Measurements from ENCODE around the gene GDI2. TPM values are rescaled to one million over a fixed set of nuclear protein-coding genes. Genes with fewer than 3 reads are reported as not detected.
"Not testable (repeated sequence)": the region's sequence is repeated elsewhere in the genome, so short reads cannot be mapped to it uniquely, and the experiment has no call there.

GDI2 gene
- total RNA-seq, 1 experiment from 2014 or later, result 144 TPM

DNA sequence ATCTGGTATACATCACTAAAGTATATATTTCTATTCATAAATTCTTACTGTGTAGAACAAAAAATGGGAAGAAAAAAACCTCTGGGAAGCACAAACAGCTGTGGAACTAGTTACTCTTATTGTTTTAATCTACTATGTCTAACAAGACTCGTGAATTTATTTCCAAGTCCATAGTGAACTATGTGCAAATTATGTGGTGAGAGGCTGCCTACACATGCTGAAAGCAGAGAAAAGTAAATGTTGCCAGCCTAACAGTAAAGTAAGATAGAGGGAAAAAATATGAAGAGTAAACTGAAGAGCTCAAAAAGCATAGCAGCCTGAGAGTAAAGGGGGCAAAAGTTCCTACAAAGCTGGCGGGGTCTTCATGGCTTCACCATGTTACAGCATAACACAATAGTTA, 3.0 kb downstream of the GDI2 start:
- DNase-seq (ENCODE audit: low read depth, low spot score), result no peak
- BruUV-seq (replicated peaks), result no TSS peak
- Histone ChIP-seq H3K4me1 (ENCODE audit: control insufficient read depth in 1 of 2, insufficient read depth in 2 of 2, low read length in 2 of 2) (peaks cover 11 to 27% of the 10 kb centered on the region in 2 experiments; a peak in 3 of 4 replicates), H3K27me3 (ENCODE audit: insufficient read depth, low read length) (no peaks in the 10 kb centered on the region), H3K4me3 (replicated peaks in 1 of 2; ENCODE audit: low read depth in 1 of 2, low read length in 2 of 2) (no peak overlapping the region), H3K27ac (ENCODE audit: low read depth, low read length) (no peak overlapping the region), H3K9me3 (ENCODE audit: control insufficient read depth in 1 of 2, insufficient read depth in 1 of 2, low read depth in 1 of 2, low read length in 2 of 2) (no peaks in the 10 kb centered on the region), H3K36me3 (ENCODE audit: control insufficient read depth in 1 of 2, insufficient read depth in 2 of 2, low read length in 2 of 2) (peaks cover 0 to 14% of the 10 kb centered on the region in 2 experiments; a peak in 1 of 4 replicates), H3K9me2 (ENCODE audit: insufficient read depth) (no peaks in the 10 kb centered on the region), H4K20me1 (ENCODE audit: insufficient read depth) (peaks cover 29% of the 10 kb centered on the region), H2AFZ (ENCODE audit: low read depth, low read length, poor library complexity, severe bottlenecking) (no peak overlapping the region), H3K79me2 (ENCODE audit: insufficient read depth, low read length) (peaks cover 87% of the 10 kb centered on the region), H3K4me2 (ENCODE audit: low read length) (no peak overlapping the region), H3K9ac (ENCODE audit: low read length) (no peak overlapping the region)
- intact Hi-C loops (cut with micrococcal nuclease), result loop anchor here (5.0 kb wide), 1 partner anchor 42 kb away; no protein-coding TSS in a partner anchor
- ChIA-PET POLR2A (interaction anchor here (1.4 kb wide), 1 partner anchor 80 kb away, joined by 4 read pairs; the partner anchor contains the start of genes ANKRD16 and FBH1), RAD21 (ENCODE audit: low non-redundant PET in 1 of 2, low total read pairs in 2 of 2, uncharacterized antibody in 2 of 2, unreplicated experiment in 2 of 2) (no interaction called here), CTCF (interaction anchor here (1.1 kb wide), 1 partner anchor 204 kb away, joined by 3 read pairs; no protein-coding TSS in a partner anchor)
- TF ChIP-seq CEBPB (IDR thresholded peaks at IDR 0.05; ENCODE audit: low read depth), result no peak
- TF ChIP-seq EZH2phosphoT487 (IDR thresholded peaks at IDR 0.05; ENCODE audit: borderline replicate concordance), result no peak
- no peak for ATAC-seq

DNA sequence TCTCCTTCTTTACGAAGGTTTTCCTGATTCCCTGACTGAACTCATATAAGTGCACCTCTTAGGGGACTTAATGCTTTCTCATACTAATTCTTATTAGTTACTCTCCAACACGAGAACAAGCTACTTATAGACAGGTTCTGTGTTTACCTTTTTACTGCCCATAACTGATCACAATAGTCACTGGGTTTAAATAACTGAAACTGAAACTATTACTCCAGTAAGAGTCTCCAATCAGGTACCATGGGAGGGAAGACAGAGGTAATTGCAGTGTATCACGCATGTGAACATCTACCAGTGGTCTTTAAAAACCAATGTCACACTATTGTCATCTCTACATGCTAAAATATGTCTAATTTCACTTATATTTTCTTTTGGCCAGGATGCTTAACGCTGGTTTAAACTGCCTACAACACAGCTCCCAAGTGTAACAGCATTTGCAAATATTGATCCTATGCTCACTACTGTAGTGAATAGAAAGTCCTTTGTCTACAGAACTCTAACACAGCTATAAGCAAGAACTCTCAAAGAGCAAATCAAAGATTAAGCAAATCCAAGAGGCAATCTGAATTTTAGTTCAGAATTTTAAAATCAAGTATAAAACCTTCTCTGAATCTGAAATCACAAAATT, 3.6 kb downstream of the GDI2 start:
- Histone ChIP-seq H3K4me2 (ENCODE audit: low read length) (no peak overlapping the region), H2AFZ (ENCODE audit: low read depth, low read length, poor library complexity, severe bottlenecking) (no peak overlapping the region), H3K27ac (ENCODE audit: low read depth, low read length) (no peak overlapping the region), H3K4me1 (ENCODE audit: control insufficient read depth in 1 of 2, insufficient read depth in 2 of 2, low read length in 2 of 2) (peaks cover 9 to 25% of the 10 kb centered on the region in 2 experiments; a peak in 3 of 4 replicates), H3K79me2 (ENCODE audit: insufficient read depth, low read length) (peaks cover 93% of the 10 kb centered on the region), H3K36me3 (ENCODE audit: control insufficient read depth in 1 of 2, insufficient read depth in 2 of 2, low read length in 2 of 2) (peaks cover 0 to 19% of the 10 kb centered on the region in 2 experiments; a peak in 1 of 4 replicates), H3K9me3 (ENCODE audit: control insufficient read depth in 1 of 2, insufficient read depth in 1 of 2, low read depth in 1 of 2, low read length in 2 of 2) (no peaks in the 10 kb centered on the region), H3K9ac (ENCODE audit: low read length) (no peak overlapping the region), H3K4me3 (replicated peaks in 1 of 2; ENCODE audit: low read depth in 1 of 2, low read length in 2 of 2) (no peak overlapping the region), H3K27me3 (ENCODE audit: insufficient read depth, low read length) (no peaks in the 10 kb centered on the region), H3K9me2 (ENCODE audit: insufficient read depth) (no peaks in the 10 kb centered on the region), H4K20me1 (ENCODE audit: insufficient read depth) (peaks cover 29% of the 10 kb centered on the region)
- no peak for DNase-seq (ENCODE audit: low read depth, low spot score)
- ChIA-PET POLR2A (interaction anchor here (1.4 kb wide), 1 partner anchor 81 kb away, joined by 4 read pairs; the partner anchor contains the start of genes ANKRD16 and FBH1), CTCF (interaction anchor here (1.1 kb wide), 1 partner anchor 204 kb away, joined by 3 read pairs; no protein-coding TSS in a partner anchor), RAD21 (ENCODE audit: low non-redundant PET in 1 of 2, low total read pairs in 2 of 2, uncharacterized antibody in 2 of 2, unreplicated experiment in 2 of 2) (no interaction called here)
- no peak for TF ChIP-seq EZH2 (IDR thresholded peaks at IDR 0.05)
- ATAC-seq, result no peak
- intact Hi-C loops (cut with micrococcal nuclease), result loop anchor here (5.0 kb wide), 1 partner anchor 43 kb away; no protein-coding TSS in a partner anchor
- BruUV-seq (replicated peaks), result no TSS peak

GRCh38 chr10:5808783-5809392, 4.3 kb downstream of the GDI2 start:
- CTCF ChIA-PET, result not testable (repeated sequence)

More at GRCh38 chr10:5808783-5809392, 4.3 kb downstream of the GDI2 start:
- RAD21 ChIA-PET (ENCODE audit: low non-redundant PET in 1 of 2, low total read pairs in 2 of 2, uncharacterized antibody in 2 of 2, unreplicated experiment in 2 of 2); intact Hi-C loops (cut with micrococcal nuclease); H3K9ac ChIP-seq (ENCODE audit: low read length); H3K9me2 ChIP-seq (ENCODE audit: insufficient read depth); BruUV-seq (replicated peaks); H2AFZ ChIP-seq (ENCODE audit: low read depth, low read length, poor library complexity, severe bottlenecking); DNase-seq (ENCODE audit: low read depth, low spot score); H3K4me2 ChIP-seq (ENCODE audit: low read length); H3K27ac ChIP-seq (ENCODE audit: low read depth, low read length); H3K4me3 ChIP-seq (replicated peaks in 1 of 2; ENCODE audit: low read depth in 1 of 2, low read length in 2 of 2); H3K9me3 ChIP-seq (ENCODE audit: control insufficient read depth in 1 of 2, insufficient read depth in 1 of 2, low read depth in 1 of 2, low read length in 2 of 2); H3K27me3 ChIP-seq (ENCODE audit: insufficient read depth, low read length); ATAC-seq: not testable (repeated sequence)
- Histone ChIP-seq H3K79me2 (ENCODE audit: insufficient read depth, low read length) (peaks cover 93% of the 10 kb centered on the region), H3K36me3 (ENCODE audit: control insufficient read depth in 1 of 2, insufficient read depth in 2 of 2, low read length in 2 of 2) (peaks cover 0 to 19% of the 10 kb centered on the region in 2 experiments; a peak in 1 of 4 replicates), H4K20me1 (ENCODE audit: insufficient read depth) (peaks cover 29% of the 10 kb centered on the region), H3K4me1 (ENCODE audit: control insufficient read depth in 1 of 2, insufficient read depth in 2 of 2, low read length in 2 of 2) (peaks cover 6 to 17% of the 10 kb centered on the region in 2 experiments; a peak in 3 of 4 replicates)
- POLR2A ChIA-PET, result interaction anchor here (1.4 kb wide), 1 partner anchor 81 kb away, joined by 4 read pairs; the partner anchor contains the start of genes ANKRD16 and FBH1
